Activated CD4-positive, alpha-beta T cell treated with anti-CD3 and anti-CD28 coated beads for 4 hours (primary cell): ENCODE measurements around the gene AFF3.
"Not testable (repeated sequence)": the region's sequence is repeated elsewhere in the genome, so short reads cannot be mapped to it uniquely, and the experiment has no call there.

Experiments
- DNase-seq, 2 donors: peaks; one replicate each; pipeline ENCODE4 v3.0.0-alpha.2; 2020

AFF3 gene

GRCh38 chr2:100145893-100146656 is 3.7 kb upstream of the AFF3 start:
- DNase-seq: no peak

GRCh38 chr2:100143286-100143685 is 896 bp upstream of the AFF3 start:
- DNase-seq: no peak

- DNase-seq: no peak
Observed at GRCh38 chr2:100141906-100142305, 484 bp downstream of the AFF3 start.

- no peak for DNase-seq
Observed at GRCh38 chr2:100140582-100140981, 1.8 kb downstream of the AFF3 start.

- no peak for DNase-seq
Observed at GRCh38 chr2:100137866-100138570, 4.4 kb downstream of the AFF3 start.

GRCh38 chr2:100137318-100137717 is 5.1 kb downstream of the AFF3 start:
- DNase-seq: no peak

GRCh38 chr2:100136310-100136709 is 6.1 kb downstream of the AFF3 start:
- DNase-seq: no peak

GRCh38 chr2:100135415-100135814 is 7.0 kb downstream of the AFF3 start:
- no peak for DNase-seq

GRCh38 chr2:100130595-100131391 is 11.6 kb downstream of the AFF3 start:
- DNase-seq: no peak

GRCh38 chr2:100126897-100127401 is 15.4 kb downstream of the AFF3 start:
- DNase-seq: no peak

GRCh38 chr2:100126201-100126600 is 16.2 kb downstream of the AFF3 start:
- no peak for DNase-seq

GRCh38 chr2:100125626-100126025 is 16.8 kb downstream of the AFF3 start:
- no peak for DNase-seq

GRCh38 chr2:100124761-100125160 is 17.6 kb downstream of the AFF3 start:
- DNase-seq: no peak

- no peak for DNase-seq
Observed at GRCh38 chr2:100121124-100121718, 21.2 kb downstream of the AFF3 start.

- no peak for DNase-seq
Observed at GRCh38 chr2:100119235-100119634, 23.2 kb downstream of the AFF3 start.

- no peak for DNase-seq
Observed at GRCh38 chr2:100113990-100114433, 28.4 kb downstream of the AFF3 start.

GRCh38 chr2:100110614-100111000 is 31.8 kb downstream of the AFF3 start:
- DNase-seq: no peak

- DNase-seq: no peak
Observed at GRCh38 chr2:100109986-100110613, 32.3 kb downstream of the AFF3 start.

- not testable (repeated sequence) for DNase-seq
Observed at GRCh38 chr2:100108648-100109020, 33.8 kb downstream of the AFF3 start.

GRCh38 chr2:100107906-100108647 is 34.3 kb downstream of the AFF3 start:
- DNase-seq: no peak

GRCh38 chr2:100107440-100107839 is 35.0 kb downstream of the AFF3 start:
- no peak for DNase-seq

GRCh38 chr2:100106460-100106859 is 35.9 kb downstream of the AFF3 start:
- no peak for DNase-seq
